Lung (tissue), 12 donors: ENCODE data around the gene NR6A1. TPM values are rescaled to one million over a fixed set of nuclear protein-coding genes. Genes with fewer than 3 reads are reported as not detected.
A peak's percentile ranks its signal among the peaks of the same experiment; 100 is the strongest.

Experiments
- ATAC-seq: fragments of 200-7000 bp; cut with Tn5 transposase; one replicate; pipeline ENCODE4 v1.9.1; 2020; ENCODE audit warnings: moderate number of reproducible peaks; ENCODE audit not compliant: insufficient read depth, low FRiP score
- DNase-seq, 3 donors: peaks; one replicate each; pipeline ENCODE4 v3.0.0-alpha.2; 2013 to 2017
- H3K27ac ChIP-seq, 2 donors: one replicate each; pipeline ENCODE4 v1.5.1; 2013; ENCODE audit warnings: mild to moderate bottlenecking in 2 of 2, moderate library complexity in 2 of 2, control low read depth in 1 of 2, inconsistent platforms in 1 of 2, low read depth in 1 of 2, low read length in 1 of 2
- H3K27me3 ChIP-seq, 3 donors: one replicate each; pipeline ENCODE4 v1.5.1; 2013; ENCODE audit warnings: low read length in 2 of 3; ENCODE audit not compliant: control insufficient read depth in 3 of 3, insufficient read depth in 3 of 3
- H3K36me3 ChIP-seq, 4 donors: one replicate each; pipeline ENCODE4 v1.5.1; 2013; ENCODE audit warnings: low read length in 4 of 4, mild to moderate bottlenecking in 1 of 4, moderate library complexity in 1 of 4; ENCODE audit not compliant: control insufficient read depth in 4 of 4, insufficient read depth in 4 of 4
- H3K4me1 ChIP-seq, 5 donors: one replicate each; pipeline ENCODE4 v1.5.1; 2013; ENCODE audit warnings: low read length in 5 of 5, mild to moderate bottlenecking in 2 of 5, moderate library complexity in 1 of 5; ENCODE audit not compliant: control insufficient read depth in 5 of 5, insufficient read depth in 5 of 5
- H3K4me3 ChIP-seq: one replicate; pipeline ENCODE4 v1.5.1; 2013; ENCODE audit warnings: mild to moderate bottlenecking, control low read depth, moderate library complexity
- H3K9ac ChIP-seq, 2 donors: one replicate each; pipeline ENCODE4 v1.5.1; 2013; ENCODE audit warnings: low read length in 2 of 2, control low read depth in 1 of 2; ENCODE audit not compliant: insufficient read depth in 1 of 2
- H3K9me3 ChIP-seq, 4 donors: one replicate each; pipeline ENCODE4 v1.5.1; 2013; ENCODE audit warnings: low read length in 3 of 4, mild to moderate bottlenecking in 1 of 4, moderate library complexity in 1 of 4; ENCODE audit not compliant: control insufficient read depth in 4 of 4, insufficient read depth in 3 of 4
- WGBS, 2 donors: extraction: QIAGEN DNeasy Blood & Tissue Kit; methylation state at CpG; one replicate each; pipeline ENCODE4 v1.1.7; 2013; 5-methylcytosine and 5-hydroxymethylcytosine counted together
- polyA plus RNA-seq, 2 donors: library from polyadenylated mRNA; stranded (reverse); fragments of 200-250 nt; gene quantifications; one replicate each; pipeline ENCODE4 v1.2.1, GENCODE V29; 2013
- total RNA-seq, 2 donors: library from RNA; depleted of rRNA in 1 of 2; stranded (reverse); fragments of >200 nt in 1 of 2; gene quantifications; one replicate each; pipeline ENCODE4 v1.2.1, GENCODE V29; 2014 to 2021
- TF ChIP-seq, protein P1 (sequence below): IDR thresholded peaks from 2 replicates; pipeline ENCODE4 v1.5.1; 2012; ENCODE audit warnings: mild to moderate bottlenecking; ENCODE audit errors: control extremely low read depth, extremely low read depth
- donor health status: control.
- donor health status: control.
- donor health status: Bipolar disorder and iron deficiency.
- donor health status: healthy.
- donor health status: DM: yes; HTN: yes; CAD: no.

NR6A1 gene
- total and polyA plus RNA-seq, 4 donors: 0.94 to 4.0 (median 2.4) TPM

DNA sequence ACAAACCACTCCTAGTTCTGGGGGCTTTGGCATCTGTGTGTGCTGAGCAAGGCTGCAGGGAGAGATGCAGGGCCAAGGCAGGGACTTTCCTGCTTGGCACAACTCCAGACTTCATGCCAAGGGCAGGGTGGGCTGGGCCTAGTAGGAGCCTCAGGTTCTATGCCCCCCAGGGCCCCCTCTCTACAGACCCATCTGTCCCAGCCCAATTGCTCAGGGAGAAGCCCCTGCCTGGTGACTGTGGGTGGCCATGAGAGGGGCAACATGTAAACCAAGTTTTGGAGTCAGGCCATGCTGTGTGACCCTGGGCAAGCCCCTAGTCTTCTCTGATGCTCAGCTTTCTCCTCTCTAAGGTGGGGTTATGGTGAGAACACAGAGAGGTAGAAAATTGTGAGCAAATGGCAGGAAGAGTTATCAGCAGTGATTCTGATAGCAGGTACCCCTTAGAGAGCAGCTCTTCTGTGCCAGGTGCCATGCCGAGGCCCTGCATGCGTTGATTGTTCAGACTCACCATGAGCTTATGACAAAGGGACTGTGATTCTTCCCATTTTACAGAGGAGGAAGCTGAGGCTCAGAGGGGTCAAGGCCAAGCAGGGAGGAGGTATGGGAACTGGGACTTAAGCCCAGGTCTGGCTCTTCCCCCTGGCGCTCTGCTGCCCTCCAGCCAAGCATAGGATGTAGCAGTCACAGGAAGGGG is 11.0 kb upstream of the NR6A1 start:
- ATAC-seq (no peak), DNase-seq (no peak)
- TF ChIP-seq, protein P1, sequence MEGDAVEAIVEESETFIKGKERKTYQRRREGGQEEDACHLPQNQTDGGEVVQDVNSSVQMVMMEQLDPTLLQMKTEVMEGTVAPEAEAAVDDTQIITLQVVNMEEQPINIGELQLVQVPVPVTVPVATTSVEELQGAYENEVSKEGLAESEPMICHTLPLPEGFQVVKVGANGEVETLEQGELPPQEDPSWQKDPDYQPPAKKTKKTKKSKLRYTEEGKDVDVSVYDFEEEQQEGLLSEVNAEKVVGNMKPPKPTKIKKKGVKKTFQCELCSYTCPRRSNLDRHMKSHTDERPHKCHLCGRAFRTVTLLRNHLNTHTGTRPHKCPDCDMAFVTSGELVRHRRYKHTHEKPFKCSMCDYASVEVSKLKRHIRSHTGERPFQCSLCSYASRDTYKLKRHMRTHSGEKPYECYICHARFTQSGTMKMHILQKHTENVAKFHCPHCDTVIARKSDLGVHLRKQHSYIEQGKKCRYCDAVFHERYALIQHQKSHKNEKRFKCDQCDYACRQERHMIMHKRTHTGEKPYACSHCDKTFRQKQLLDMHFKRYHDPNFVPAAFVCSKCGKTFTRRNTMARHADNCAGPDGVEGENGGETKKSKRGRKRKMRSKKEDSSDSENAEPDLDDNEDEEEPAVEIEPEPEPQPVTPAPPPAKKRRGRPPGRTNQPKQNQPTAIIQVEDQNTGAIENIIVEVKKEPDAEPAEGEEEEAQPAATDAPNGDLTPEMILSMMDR: no peak
- H3K9me3 ChIP-seq: no peaks in the 10 kb centered on the region
- peaks cover 0 to 37% (median 19%) of the 10 kb centered on the region in 5 donors for H3K4me1 ChIP-seq
- no peaks in the 10 kb centered on the region for H3K27me3 ChIP-seq
- 79 to 94% methylated on average over 3 of the region's 3 CpGs for WGBS, 2 donors
- no peak overlapping the region for H3K9ac ChIP-seq
- H3K27ac ChIP-seq: peak overlapping the region in 1 of 2 donors; percentile 50
- H3K4me3 ChIP-seq: no peak overlapping the region
- peaks cover 0 to 5% (median under 1%) of the 10 kb centered on the region in 4 donors for H3K36me3 ChIP-seq

DNA sequence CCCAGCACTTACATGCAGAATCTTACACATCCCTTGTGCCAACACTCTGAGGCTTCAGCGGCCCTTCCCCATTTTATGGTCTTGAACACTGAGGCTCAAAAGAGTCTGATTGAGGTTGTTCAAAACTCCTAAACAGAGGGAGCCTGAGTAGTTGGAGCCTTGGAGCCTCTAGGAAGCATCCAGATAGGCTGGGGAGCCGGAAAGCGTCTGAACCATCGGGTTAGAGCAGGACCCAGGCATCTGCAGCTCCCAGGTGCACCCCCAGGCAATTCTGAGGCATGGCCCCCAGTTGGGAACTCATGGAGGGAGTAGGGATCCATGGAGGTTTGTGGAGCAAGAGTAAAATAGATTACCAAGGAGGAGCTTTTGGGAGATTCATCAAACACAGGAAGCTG is 9.6 kb upstream of the NR6A1 start:
- TF ChIP-seq, protein P1: no peak
- Histone ChIP-seq H3K36me3 (no peaks in the 10 kb centered on the region), H3K9ac (no peak overlapping the region), H3K4me3 (no peak overlapping the region), H3K27me3 (peaks cover 0 to 3% (median 0%) of the 10 kb centered on the region in 3 donors), H3K27ac (peak overlapping the region in 1 of 2 donors; percentile 26), H3K4me1 (peaks cover 0 to 44% (median 21%) of the 10 kb centered on the region in 5 donors), H3K9me3 (no peaks in the 10 kb centered on the region)
- no peak for ATAC-seq
- WGBS, 2 donors: 93 to 96% methylated on average over 4 of the region's 4 CpGs
- DNase-seq: no peak

DNA sequence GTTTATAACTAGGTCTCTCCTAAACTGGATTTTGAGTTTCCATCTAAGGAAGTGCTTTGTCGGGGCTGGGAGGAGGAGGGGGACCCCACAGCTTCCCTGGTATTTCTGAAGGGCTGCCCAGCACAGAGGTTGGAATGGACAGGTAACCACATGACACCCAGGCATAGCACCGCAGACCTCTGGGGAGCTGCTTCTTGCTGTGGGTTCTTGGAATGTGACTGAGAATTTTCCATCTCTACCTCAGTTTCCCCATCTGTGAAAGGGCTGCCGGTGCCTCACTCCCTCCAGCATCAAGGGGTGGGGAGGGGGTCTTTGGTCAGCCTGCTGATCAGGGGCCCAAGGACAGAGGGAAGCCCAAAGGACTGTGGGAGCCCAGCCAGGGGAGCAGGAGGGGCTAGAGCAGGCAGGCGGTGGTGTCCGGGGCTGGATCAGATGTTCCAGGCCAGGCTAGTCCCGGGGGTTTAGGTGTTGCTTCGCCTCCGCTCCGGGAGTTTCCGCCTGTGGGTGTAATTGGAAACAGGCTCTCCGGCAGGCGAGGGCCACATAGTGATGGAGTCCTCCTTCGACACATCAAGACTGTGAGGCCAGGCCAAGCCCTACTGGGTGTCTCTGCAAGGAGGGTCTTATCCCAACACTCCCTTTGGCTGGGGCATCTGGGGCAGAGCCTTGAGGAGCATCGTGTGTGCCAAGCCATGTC is 9.1 kb upstream of the NR6A1 start:
- H3K4me1 ChIP-seq: peaks cover 0 to 44% (median 21%) of the 10 kb centered on the region in 5 donors
- no peaks in the 10 kb centered on the region for H3K36me3 ChIP-seq
- H3K9me3 ChIP-seq: no peaks in the 10 kb centered on the region
- TF ChIP-seq, protein P1: no peak
- no peak overlapping the region for H3K9ac ChIP-seq
- H3K27me3 ChIP-seq: peaks cover 0 to 3% (median 0%) of the 10 kb centered on the region in 3 donors
- peak overlapping the region in 1 of 2 donors; percentile 29 for H3K27ac ChIP-seq
- DNase-seq (no peak), ATAC-seq (no peak)
- H3K4me3 ChIP-seq: no peak overlapping the region
- 73 to 80% methylated on average over 14 of the region's 14 CpGs for WGBS, 2 donors
